Measurements from ENCODE around the gene RABIF.

GRCh38 chr1:202858331-202858730, 30.6 kb downstream of the RABIF start:
- TF ChIP-seq CTCF (IDR thresholded peaks at IDR 0.05) (no peak), POLR2A (IDR thresholded peaks at IDR 0.05) (no peak)
